Measurements from ENCODE around the gene RNF38.
"Not testable (repeated sequence)": the region's sequence is repeated elsewhere in the genome, so short reads cannot be mapped to it uniquely, and the experiment has no call there.

RNF38 gene

GRCh38 chr9:36318212-36318802 is 81.8 kb downstream of the RNF38 start:
- Histone ChIP-seq H3K36me3 (ENCODE audit: insufficient read depth, low read length) (no peaks in the 10 kb centered on the region), H3K9me3 (ENCODE audit: low read length) (no peaks in the 10 kb centered on the region), H3K4me3 (ENCODE audit: low read length) (no peak overlapping the region)

GRCh38 chr9:36317766-36318165 is 82.3 kb downstream of the RNF38 start:
- Histone ChIP-seq H3K36me3 (ENCODE audit: insufficient read depth, low read length) (no peaks in the 10 kb centered on the region), H3K9me3 (ENCODE audit: low read length) (no peaks in the 10 kb centered on the region), H2AFZ (ENCODE audit: low read depth, low read length) (no peak overlapping the region), H3K27me3 (ENCODE audit: insufficient read depth, low read length) (no peaks in the 10 kb centered on the region), H3K4me1 (ENCODE audit: insufficient read depth, low read length) (no peaks in the 10 kb centered on the region), H3K4me3 (ENCODE audit: low read length) (no peak overlapping the region)

More at GRCh38 chr9:36318212-36318802, 81.8 kb downstream of the RNF38 start:
- Histone ChIP-seq H2AFZ (ENCODE audit: low read depth, low read length) (no peak overlapping the region), H3K4me1 (ENCODE audit: insufficient read depth, low read length) (no peaks in the 10 kb centered on the region), H3K27me3 (ENCODE audit: insufficient read depth, low read length) (no peaks in the 10 kb centered on the region)

- no peak overlapping the region for H2AFZ ChIP-seq (ENCODE audit: low read depth, low read length)
- no peaks in the 10 kb centered on the region for H3K4me1 ChIP-seq (ENCODE audit: insufficient read depth, low read length)
- H3K4me3 ChIP-seq (ENCODE audit: low read length): no peak overlapping the region
- no peaks in the 10 kb centered on the region for H3K36me3 ChIP-seq (ENCODE audit: insufficient read depth, low read length)
- no peaks in the 10 kb centered on the region for H3K9me3 ChIP-seq (ENCODE audit: low read length)
- H3K27me3 ChIP-seq (ENCODE audit: insufficient read depth, low read length): no peaks in the 10 kb centered on the region
Measured at GRCh38 chr9:36316611-36317317, 83.3 kb downstream of the RNF38 start.

- Histone ChIP-seq H3K9me3 (ENCODE audit: low read length) (no peaks in the 10 kb centered on the region), H3K4me3 (ENCODE audit: low read length) (no peak overlapping the region), H2AFZ (ENCODE audit: low read depth, low read length) (no peak overlapping the region), H3K4me1 (ENCODE audit: insufficient read depth, low read length) (no peaks in the 10 kb centered on the region), H3K27me3 (ENCODE audit: insufficient read depth, low read length) (no peaks in the 10 kb centered on the region), H3K36me3 (ENCODE audit: insufficient read depth, low read length) (no peaks in the 10 kb centered on the region)
Measured at GRCh38 chr9:36316049-36316448, 84.0 kb downstream of the RNF38 start.

GRCh38 chr9:36315283-36315682 is 84.8 kb downstream of the RNF38 start:
- H3K9me3 ChIP-seq (ENCODE audit: low read length): no peaks in the 10 kb centered on the region
- no peak overlapping the region for H2AFZ ChIP-seq (ENCODE audit: low read depth, low read length)
- no peak overlapping the region for H3K4me3 ChIP-seq (ENCODE audit: low read length)
- no peaks in the 10 kb centered on the region for H3K4me1 ChIP-seq (ENCODE audit: insufficient read depth, low read length)
- H3K27me3 ChIP-seq (ENCODE audit: insufficient read depth, low read length): no peaks in the 10 kb centered on the region
- no peaks in the 10 kb centered on the region for H3K36me3 ChIP-seq (ENCODE audit: insufficient read depth, low read length)

GRCh38 chr9:36314740-36315139 is 85.3 kb downstream of the RNF38 start:
- H3K9me3 ChIP-seq (ENCODE audit: low read length): no peaks in the 10 kb centered on the region
- no peak overlapping the region for H3K4me3 ChIP-seq (ENCODE audit: low read length)
- H3K4me1 ChIP-seq (ENCODE audit: insufficient read depth, low read length): no peaks in the 10 kb centered on the region
- no peaks in the 10 kb centered on the region for H3K36me3 ChIP-seq (ENCODE audit: insufficient read depth, low read length)
- H3K27me3 ChIP-seq (ENCODE audit: insufficient read depth, low read length): no peaks in the 10 kb centered on the region
- no peak overlapping the region for H2AFZ ChIP-seq (ENCODE audit: low read depth, low read length)

GRCh38 chr9:36306471-36307306 is 93.4 kb downstream of the RNF38 start:
- Histone ChIP-seq H3K9me3 (ENCODE audit: low read length) (no peaks in the 10 kb centered on the region), H3K36me3 (ENCODE audit: insufficient read depth, low read length) (no peaks in the 10 kb centered on the region), H3K4me3 (ENCODE audit: low read length) (no peak overlapping the region), H3K4me1 (ENCODE audit: insufficient read depth, low read length) (no peaks in the 10 kb centered on the region), H3K27me3 (ENCODE audit: insufficient read depth, low read length) (no peaks in the 10 kb centered on the region), H2AFZ (ENCODE audit: low read depth, low read length) (no peak overlapping the region)

GRCh38 chr9:36304366-36304765 is 95.7 kb downstream of the RNF38 start:
- not testable (repeated sequence) for H3K27me3 ChIP-seq (ENCODE audit: insufficient read depth, low read length); H3K9me3 ChIP-seq (ENCODE audit: low read length); H3K36me3 ChIP-seq (ENCODE audit: insufficient read depth, low read length); H3K4me3 ChIP-seq (ENCODE audit: low read length); H2AFZ ChIP-seq (ENCODE audit: low read depth, low read length); H3K4me1 ChIP-seq (ENCODE audit: insufficient read depth, low read length)

GRCh38 chr9:36301227-36301626 is 98.8 kb downstream of the RNF38 start:
- H3K36me3 ChIP-seq (ENCODE audit: insufficient read depth, low read length): no peaks in the 10 kb centered on the region
- H3K4me3 ChIP-seq (ENCODE audit: low read length): no peak overlapping the region
- H3K9me3 ChIP-seq (ENCODE audit: low read length): no peaks in the 10 kb centered on the region
- no peak overlapping the region for H2AFZ ChIP-seq (ENCODE audit: low read depth, low read length)
- no peaks in the 10 kb centered on the region for H3K27me3 ChIP-seq (ENCODE audit: insufficient read depth, low read length)
- no peaks in the 10 kb centered on the region for H3K4me1 ChIP-seq (ENCODE audit: insufficient read depth, low read length)

- H3K4me3 ChIP-seq (ENCODE audit: low read length): no peak overlapping the region
- no peak overlapping the region for H2AFZ ChIP-seq (ENCODE audit: low read depth, low read length)
- no peaks in the 10 kb centered on the region for H3K36me3 ChIP-seq (ENCODE audit: insufficient read depth, low read length)
- no peaks in the 10 kb centered on the region for H3K4me1 ChIP-seq (ENCODE audit: insufficient read depth, low read length)
- H3K27me3 ChIP-seq (ENCODE audit: insufficient read depth, low read length): no peaks in the 10 kb centered on the region
- H3K9me3 ChIP-seq (ENCODE audit: low read length): no peaks in the 10 kb centered on the region
Measured at GRCh38 chr9:36298566-36298965, 101.5 kb downstream of the RNF38 start.

GRCh38 chr9:36297798-36298197 is 102.3 kb downstream of the RNF38 start:
- Histone ChIP-seq H3K4me3 (ENCODE audit: low read length) (no peak overlapping the region), H2AFZ (ENCODE audit: low read depth, low read length) (no peak overlapping the region), H3K27me3 (ENCODE audit: insufficient read depth, low read length) (no peaks in the 10 kb centered on the region), H3K4me1 (ENCODE audit: insufficient read depth, low read length) (no peaks in the 10 kb centered on the region), H3K9me3 (ENCODE audit: low read length) (no peaks in the 10 kb centered on the region), H3K36me3 (ENCODE audit: insufficient read depth, low read length) (no peaks in the 10 kb centered on the region)

- not testable (repeated sequence) for H3K36me3 ChIP-seq (ENCODE audit: insufficient read depth, low read length); H3K4me3 ChIP-seq (ENCODE audit: low read length); H3K9me3 ChIP-seq (ENCODE audit: low read length); H3K4me1 ChIP-seq (ENCODE audit: insufficient read depth, low read length); H2AFZ ChIP-seq (ENCODE audit: low read depth, low read length); H3K27me3 ChIP-seq (ENCODE audit: insufficient read depth, low read length)
Measured at GRCh38 chr9:36294996-36295395, 105.1 kb downstream of the RNF38 start.

GRCh38 chr9:36293918-36294317 is 106.2 kb downstream of the RNF38 start:
- H3K4me3 ChIP-seq (ENCODE audit: low read length): no peak overlapping the region
- no peak overlapping the region for H2AFZ ChIP-seq (ENCODE audit: low read depth, low read length)
- H3K4me1 ChIP-seq (ENCODE audit: insufficient read depth, low read length): no peaks in the 10 kb centered on the region
- no peaks in the 10 kb centered on the region for H3K27me3 ChIP-seq (ENCODE audit: insufficient read depth, low read length)
- H3K9me3 ChIP-seq (ENCODE audit: low read length): no peaks in the 10 kb centered on the region
- no peaks in the 10 kb centered on the region for H3K36me3 ChIP-seq (ENCODE audit: insufficient read depth, low read length)

Measured in neuron (in vitro differentiated cells).